GM19238 (cell line): Measurements from ENCODE around the gene TDRD5.
"Not testable (repeated sequence)": the region's sequence is repeated elsewhere in the genome, so short reads cannot be mapped to it uniquely, and the experiment has no call there.

ENCODE experiments used
- DNase-seq: peaks from one replicate; pipeline ENCODE4 v3.0.0; 2011; ENCODE audit warnings: low spot score; ENCODE audit not compliant: insufficient read length

TDRD5 gene

DNA sequence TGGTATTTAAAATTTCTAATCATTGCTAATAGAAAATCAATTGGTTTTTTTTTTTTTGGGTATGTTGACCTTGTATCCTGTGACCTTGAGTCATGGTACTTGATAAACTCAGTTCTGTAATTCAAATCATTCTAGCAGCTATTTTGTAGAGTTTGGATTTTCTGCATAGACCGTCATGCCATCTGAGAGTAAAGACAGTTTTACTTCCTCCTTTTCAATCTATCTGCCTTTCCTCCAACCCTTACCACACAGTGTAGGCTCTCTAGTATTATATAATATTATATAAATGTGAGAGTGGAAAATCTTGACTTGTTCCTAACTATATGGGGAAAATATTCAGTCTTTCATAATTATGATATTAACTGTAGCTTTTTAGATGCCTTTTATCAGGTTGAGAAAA, 7.0 kb downstream of the TDRD5 start:
- no peak for DNase-seq

DNA sequence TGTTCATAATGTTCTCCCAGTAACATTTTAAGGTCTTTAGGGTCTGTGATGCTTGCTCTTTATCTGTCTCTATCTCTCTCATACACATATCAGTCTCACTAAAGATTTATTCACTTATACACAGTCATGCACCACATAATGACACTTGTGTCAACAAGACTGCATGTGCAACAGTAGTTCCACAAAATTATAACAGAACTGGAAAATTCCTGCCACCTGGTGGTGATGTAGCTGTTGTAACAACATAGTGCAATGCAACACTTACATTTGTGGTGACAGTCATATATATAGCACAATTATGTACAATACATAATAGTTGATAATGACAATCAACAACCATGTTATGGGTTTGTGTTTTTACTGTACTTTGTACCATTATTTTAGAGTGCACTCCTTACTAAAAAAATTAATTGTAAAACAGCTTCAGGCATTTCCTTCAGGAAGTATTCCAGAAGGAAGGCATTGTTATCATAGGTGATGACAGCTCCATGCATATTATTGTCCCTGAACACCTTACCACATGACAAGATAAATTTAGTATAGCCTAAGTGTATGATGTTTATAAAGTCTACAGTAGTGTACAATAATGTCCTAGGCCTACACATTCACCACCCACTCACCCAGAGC, 8.1 kb downstream of the TDRD5 start:
- DNase-seq: no peak

DNA sequence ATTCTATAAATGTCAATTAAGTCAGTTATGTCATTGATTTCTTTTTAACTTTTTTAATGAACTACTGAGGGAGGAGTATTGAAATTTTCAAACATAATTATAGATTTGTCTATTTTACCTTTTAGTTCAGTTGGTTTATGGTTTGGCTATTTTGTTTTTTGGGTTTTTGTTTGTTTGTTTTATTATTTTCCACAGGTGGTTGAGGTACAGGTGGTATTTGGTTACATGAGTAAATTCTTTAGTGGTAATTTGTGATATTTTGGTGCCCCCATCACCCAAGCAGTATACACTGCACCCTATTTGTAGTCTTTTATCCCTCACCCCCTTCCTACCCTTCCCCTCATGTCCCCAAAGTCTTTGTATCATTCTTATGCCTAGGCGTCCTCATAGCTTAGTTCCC, 9.5 kb downstream of the TDRD5 start:
- DNase-seq: no peak

DNA sequence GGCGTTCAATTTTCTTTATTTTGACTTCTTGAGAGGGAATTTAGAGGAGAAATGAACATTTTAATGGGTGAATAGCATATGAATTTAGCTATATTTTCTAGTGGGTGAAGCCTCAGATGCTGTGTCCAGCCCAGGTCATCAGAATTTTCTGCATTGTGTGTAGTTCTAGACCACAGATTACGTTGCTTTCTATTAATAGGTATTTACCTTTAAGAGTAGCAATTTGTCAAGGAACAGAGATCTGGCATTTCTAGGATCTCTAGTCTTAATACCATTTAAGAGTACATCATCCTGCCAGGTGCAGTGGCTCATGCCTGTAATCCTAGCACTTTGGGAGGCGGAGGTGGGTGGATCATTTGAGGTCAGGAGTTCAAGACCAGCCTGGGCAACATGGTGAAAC, 20.7 kb downstream of the TDRD5 start:
- DNase-seq: no peak

DNA sequence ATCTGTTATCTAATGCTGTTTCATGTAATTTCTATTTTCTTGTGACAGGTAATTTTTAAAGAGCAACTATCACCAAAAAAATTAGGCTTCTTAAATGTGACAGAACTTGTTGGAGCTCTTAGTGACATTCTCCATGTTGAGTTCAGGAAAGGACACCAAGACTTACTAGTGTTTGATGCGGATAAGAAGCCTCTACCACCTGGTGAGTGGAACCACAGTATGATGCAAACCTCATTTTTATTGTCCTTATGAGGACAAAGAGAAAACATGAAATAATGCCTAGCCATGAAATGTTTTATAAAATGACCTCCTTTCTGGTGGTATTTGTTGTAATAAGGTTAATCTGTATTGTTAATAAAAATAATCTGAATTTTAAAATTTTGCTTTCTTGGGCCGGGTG, 39.1 kb downstream of the TDRD5 start:
- no peak for DNase-seq

DNA sequence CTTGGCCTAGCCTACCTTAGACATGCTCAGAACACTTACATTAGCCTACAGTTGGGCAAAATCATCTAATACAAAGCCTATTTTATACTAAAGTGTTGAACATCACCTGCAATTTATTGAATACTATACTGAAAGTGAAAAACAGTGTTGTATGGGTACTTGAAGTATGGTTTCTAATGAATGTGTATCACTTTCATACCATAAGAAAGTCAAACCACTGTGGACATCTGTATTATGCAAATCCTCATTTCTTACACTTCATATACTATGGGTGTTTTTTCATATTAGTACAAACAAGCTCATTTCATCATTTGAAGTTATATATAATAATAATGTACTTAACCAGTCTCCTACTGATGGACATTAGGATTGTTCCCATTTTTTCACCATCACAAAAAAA, 41.2 kb downstream of the TDRD5 start:
- no peak for DNase-seq

DNA sequence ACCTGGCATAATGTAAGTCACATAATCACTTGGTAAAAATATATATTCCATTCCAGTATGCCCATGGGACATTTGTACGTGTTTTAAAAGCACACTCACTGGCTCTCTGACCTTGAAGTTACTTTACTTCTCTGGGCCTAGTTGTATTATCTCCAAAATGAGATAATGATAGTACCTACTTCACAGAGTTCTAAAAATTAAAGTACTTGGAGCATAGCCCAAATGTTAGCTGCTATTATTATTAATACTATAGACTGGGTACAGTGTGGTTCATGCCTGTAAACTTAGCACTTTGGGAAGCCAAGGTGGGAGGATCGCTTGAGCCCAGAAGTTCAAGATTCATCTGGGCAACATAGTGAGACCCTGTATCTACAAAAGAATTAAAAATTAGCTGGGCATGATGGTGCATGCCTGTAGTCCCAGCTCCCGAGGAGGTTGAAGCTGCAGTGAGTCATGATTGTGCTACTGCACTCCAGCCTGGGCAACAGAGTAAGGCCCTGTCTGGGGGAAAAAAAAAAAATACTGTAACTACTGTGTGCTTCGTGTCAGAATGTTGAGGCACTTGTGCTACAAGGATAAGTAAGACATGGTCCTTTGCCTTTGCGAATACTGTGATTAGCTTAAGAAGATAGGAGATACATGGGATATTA, 45.7 kb downstream of the TDRD5 start:
- no peak for DNase-seq

DNA sequence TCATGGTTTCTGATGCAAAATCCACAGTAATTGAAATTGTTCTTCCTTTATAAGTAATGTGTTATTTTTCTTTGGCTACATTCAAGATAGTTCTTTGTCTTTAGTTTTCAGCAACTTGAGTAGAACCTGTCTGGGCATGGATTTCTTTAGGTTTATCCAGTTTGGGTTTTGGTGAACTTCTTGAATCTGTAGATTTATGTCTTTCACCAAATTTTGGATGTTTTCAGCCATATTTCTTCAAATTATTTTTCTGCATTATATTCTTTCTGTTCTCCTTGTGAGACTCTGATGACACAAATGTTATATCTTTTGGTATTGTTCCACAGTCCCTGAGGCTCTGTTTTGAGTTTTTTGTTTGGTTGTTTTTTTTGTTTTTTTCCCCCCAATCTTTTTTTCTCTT, 69.4 kb downstream of the TDRD5 start:
- DNase-seq: no peak

DNA sequence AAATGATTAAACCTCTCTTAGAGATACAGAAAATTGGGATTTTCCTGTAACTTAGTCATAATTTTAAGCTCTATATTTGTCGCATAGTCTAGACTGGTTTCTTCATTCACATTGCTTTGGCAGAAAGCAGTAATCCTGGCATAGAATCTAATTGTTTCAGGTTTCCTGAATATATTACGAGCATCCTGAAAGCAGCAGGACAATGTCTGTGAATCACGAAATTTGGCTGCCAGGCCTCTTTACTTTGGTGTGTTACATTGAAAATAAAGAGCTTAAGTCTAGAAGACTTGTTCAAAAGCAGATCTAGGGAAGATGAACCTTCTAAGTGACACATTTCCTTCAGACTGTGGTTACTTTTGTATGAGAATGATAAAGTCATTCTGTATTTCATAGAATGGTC, 72.2 kb downstream of the TDRD5 start:
- DNase-seq: no peak

DNA sequence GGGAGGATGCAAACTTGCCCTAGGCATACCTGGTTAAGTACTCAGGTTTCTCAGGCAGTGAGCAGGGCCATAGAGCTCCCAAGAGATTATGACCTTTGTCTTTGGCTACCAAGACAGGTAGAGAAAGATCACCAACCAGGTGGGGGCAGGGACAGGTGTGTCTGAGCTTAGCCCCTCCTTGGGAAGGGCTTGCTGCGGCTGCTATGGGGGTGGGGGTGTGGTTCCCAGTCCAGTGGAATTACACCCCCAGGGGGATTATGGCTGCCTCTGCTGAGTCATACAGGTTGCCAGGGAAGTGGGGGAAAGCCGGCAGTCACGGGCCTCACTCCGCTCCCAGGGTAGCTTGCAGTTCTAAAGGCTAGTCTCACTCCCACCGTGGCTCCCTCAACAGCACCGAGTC, 86.2 kb downstream of the TDRD5 start:
- no peak for DNase-seq

DNA sequence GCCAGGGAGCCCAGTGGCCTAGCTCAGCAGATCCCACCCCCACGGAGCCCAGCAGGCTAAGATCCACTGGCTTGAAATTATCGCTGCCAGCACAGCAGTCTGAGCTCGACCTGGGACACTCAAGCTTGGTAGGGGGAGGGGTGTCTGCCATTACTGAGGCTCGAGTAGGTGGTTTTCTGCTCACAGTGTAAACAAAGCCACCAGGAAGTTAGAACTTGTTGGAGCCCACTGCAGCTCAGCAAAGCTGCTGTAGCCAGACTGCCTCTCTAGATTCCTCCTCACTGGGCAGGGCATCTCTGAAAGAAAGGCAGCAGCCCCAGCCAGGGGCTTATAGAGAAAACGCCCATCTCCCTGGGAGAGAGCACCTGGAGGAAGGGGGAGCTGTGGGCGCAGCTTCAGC, 102.9 kb downstream of the TDRD5 start:
- DNase-seq: not testable (repeated sequence)

DNA sequence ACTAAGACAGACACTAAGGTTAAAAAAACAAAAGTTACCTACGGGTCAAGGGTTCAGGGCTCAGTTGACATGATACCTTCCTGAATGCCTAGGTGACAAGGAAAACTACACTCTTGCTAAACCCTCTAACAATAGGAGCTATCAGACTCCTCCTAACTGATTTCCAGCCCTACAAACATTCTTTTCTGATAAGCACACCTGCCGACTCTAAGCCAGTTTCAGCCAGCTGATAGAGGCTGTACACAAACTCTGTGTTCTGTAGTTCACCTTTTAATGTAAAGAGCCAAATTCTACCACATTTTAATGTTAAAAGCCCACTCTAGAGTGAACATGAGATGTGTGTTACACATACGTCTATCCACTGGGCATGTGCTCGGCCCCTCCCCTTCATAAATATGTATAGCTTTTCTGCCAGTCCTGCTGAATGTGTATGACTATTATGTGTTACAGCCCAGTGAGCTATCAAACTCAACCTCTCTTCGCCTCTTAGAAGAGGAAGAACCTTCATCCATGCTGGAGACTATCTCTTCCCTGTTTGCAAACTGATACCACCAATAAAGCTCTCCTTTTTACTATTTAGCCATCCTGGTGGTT, 111.4 kb downstream of the TDRD5 start:
- no peak for DNase-seq

DNA sequence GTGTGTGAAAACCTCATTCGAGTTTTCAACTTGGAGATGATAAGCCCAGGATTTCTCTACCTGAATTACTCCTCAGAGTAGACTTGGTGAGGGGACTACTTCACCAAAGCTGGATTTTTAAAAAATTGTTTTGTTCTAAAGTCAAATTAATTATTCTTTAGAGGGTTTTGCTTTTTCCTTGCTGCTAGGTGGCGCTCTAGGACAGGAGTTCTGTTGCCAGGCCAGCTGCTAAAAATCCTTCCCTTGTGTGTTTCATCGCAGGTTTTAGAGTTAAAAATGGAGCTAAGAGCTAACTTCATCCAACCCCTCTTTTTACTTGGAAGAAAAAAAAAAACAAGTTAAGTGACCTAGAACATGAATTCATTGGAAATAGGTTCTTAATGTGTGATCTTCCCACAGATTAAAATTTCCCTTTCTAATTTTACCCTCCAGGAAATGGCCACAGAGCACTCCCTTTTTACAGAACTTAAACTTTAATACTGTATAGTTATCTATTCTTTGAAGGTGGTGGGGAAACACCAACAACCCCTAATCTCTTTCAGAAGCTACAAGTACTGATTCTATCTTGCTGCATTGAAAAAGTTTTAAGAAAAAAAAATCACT, 114.8 kb downstream of the TDRD5 start:
- peak; percentile 24 for DNase-seq

DNA sequence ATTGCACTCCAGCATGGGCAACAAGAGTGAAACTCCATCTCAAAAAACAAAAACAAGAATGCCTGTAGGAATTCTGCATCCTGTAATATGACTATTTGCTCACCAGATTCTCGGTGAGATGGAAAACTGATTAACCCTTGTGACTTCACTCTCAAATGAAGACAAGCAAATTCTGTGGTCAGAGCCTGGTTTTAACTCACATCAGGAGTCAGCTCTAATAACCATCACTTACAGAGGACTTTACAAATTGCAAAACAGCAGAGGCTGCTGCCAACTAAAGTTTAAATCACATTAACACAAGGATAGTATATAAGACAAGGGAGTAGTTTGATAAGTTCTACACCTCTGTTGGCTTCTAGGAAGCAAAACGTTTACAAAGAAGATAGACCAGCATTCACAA, 115.8 kb downstream of the TDRD5 start:
- DNase-seq: no peak

DNA sequence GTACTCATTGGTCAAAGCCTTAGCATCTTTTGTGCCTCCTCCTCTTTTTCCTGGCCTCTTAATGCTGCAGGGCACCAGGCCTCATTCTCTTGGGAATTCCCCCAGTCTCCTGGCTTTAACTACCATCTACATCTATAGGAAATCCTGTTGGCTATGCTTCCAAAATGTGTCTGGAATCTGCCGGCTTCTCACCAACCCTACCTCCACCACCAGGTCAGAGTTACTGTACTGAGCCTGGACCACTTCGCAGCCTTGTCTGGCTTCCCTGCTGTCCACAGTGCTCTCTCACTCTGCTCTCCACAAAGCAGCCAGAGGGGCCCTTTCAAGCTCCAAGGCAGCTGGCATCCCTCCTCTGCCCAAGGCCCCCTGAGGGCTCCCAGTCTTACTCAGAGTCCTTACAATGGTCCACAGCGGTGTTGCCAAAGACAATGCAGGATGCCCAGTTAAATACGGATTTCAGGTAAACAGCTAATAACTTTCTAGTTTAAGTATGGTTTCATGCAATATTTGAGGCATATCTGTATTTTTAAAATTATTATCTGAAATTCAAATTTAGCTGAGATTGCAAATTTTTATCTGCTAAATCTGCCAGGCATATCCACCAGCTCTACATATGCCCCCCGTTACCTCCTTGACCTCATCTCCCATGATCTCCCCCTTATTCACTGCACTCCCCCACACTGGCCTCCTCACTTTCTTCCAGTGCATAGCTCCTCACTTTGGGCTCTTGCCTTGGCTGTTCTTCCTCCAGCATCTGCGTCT, 117.0 kb downstream of the TDRD5 start:
- no peak for DNase-seq

DNA sequence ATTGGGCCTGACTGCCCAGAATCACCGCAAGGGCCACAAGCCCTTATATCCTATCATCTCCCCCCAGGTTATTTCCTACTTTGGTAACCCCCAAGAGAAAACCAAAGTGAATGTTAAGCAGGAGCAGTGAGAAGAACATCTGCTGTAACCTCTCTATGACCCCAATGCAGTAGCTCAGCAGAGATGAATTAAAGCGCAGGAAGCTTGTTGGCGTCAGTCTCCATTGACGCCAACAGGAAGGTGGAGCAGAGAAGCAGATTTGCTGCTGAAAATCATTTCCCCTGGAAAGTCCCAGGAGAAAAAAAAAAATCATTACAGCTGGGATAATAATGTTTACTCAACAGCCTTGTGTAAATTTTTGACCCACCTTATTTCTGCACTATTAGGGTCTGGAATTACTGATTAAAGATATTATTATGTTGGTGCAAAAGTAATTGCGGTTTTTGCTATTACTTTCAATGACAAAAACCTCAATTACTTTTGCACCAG, 118.3 kb downstream of the TDRD5 start:
- no peak for DNase-seq

DNA sequence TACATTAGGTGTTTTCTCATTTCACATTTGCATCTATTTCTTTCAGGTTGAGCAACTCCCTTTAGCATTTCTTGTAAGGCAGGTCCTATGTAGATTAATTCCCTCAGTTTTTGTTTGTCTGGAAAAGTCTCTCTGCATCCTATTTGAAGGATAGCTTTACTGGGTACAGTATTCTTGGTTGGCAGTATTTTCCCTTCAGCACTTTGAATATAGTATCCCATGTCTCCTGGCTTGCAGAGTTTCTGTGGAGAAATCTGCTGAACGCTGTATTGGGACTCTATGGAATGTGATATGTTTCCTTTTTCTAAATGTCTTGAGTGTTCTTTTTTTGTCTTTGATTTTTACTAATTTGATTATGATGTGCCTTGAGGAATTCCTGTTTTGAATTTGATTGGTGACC, 122.5 kb downstream of the TDRD5 start:
- no peak for DNase-seq

DNA sequence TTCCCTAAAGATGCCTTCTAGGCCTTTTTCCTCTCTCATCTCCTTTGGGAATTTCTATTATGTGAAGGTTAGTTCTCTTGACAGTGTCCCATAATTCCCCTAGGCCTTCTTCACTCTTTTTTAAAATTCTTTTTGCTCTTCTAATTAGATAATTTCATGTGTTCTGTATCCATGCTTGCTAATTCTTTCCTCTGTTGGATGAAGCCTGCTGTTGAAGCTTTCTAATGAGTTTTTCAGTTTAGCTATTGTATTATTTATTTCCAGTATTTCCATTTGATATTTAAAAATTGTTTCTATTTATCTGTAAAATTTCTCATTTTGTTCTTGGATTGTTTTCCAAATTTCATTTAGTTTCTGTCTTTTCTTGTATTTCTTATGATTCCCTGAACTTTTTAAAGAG, 123.0 kb downstream of the TDRD5 start:
- DNase-seq: no peak

DNA sequence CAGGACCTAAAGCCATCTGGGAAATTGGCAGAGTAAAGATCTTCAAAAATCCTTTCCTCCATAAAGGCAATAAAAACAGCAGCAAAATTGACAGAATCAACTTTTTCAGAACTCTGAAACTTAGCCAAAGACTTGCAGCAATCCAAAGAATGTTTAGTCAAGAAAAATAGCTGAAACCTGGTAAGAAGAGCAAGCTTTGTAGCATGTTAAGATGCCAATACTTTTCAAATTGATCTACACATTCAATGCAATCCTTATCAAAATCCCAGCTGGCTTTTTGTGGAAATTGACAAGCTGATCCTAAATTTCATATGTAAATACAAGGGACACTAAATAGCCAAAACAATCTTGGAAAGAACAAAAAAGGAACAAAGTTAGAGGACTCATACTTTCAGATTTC, 127.6 kb downstream of the TDRD5 start:
- no peak for DNase-seq

DNA sequence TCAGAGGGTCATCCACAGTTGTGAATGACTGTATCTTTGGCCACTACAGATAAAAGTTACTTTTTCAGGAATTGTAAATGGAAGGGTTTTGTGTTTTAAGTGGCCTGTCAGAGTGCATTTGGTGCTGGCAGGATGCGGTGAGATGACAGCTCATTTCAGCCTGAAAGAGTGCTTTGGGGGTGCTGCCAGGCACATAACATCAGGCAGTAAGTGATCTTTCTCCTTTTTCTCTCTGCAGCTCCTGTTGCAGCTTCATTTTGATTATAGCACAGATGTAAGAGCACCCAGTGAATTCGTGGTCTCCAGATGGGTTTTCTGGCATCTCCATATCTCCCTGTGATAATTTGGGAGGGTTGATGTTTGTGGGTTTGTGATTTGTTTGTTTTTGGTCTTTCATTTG, 136.6 kb downstream of the TDRD5 start:
- no peak for DNase-seq

DNA sequence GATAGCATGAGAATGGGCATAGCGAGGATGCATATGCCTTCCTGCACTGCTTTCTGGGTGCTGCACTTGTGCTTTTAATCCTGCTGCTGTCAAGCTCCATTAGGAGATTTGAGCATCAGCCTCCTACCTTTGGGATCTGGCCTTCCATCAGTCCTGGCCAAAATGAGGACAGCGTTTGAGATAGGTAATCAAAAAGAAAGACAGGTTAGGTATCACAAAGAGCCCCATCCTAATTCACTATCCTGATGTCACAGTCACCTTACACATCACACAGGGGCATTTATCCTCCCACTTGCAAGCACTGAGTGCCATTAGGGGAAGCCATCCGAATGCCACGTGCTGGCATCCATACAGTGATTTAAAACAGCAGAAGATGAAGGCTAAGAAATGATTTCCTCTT, 138.2 kb downstream of the TDRD5 start:
- DNase-seq: no peak

DNA sequence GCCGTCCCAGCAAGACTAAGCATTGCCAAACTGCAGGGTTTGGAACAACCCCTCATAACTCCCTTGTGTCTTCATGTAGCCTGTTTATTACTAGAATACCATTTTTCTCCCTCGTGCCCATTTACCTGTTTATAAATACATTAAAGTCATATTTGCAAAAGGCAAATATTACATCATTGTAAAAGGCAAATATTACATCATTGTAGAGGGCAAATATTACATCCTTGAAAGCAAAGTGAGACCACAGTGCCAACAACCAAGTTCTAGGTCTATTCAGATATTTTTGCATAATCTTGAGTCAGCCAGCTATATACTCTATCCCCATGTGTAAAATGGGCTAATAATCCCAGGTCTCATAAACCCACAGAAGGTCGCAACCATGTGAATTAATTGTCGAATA, 140.0 kb downstream of the TDRD5 start:
- no peak for DNase-seq
